OCI-LY1 (cell line): ENCODE measurements around the gene NBPF11.
"Not testable (repeated sequence)": the region's sequence is repeated elsewhere in the genome, so short reads cannot be mapped to it uniquely, and the experiment has no call there.

Source experiments
- H2AFZ ChIP-seq: fragments of 200-600 bp; sonication (generic), shearing (Covaris generic); 2 replicates; pipeline ENCODE4 v1.6.0; 2014; ENCODE audit warnings: antibody characterized with exemption, mild to moderate bottlenecking, low read length
- H3F3A ChIP-seq: fragments of 200-600 bp; sonication (generic), shearing (Covaris generic); 2 replicates; pipeline ENCODE4 v1.6.0; 2014; ENCODE audit warnings: mild to moderate bottlenecking, antibody characterized with exemption, low read length, moderate library complexity; ENCODE audit not compliant: insufficient read depth
- H3K27ac ChIP-seq: fragments of 200-600 bp; sonication (generic); 2 replicates; pipeline ENCODE4 v1.5.1; 2014; ENCODE audit warnings: low read length, mixed run types, mild to moderate bottlenecking, low read depth; ENCODE audit not compliant: poor library complexity, severe bottlenecking
- H3K27me3 ChIP-seq: fragments of 200-600 bp; sonication (generic); 2 replicates; pipeline ENCODE4 v1.6.0; 2014; ENCODE audit warnings: antibody characterized with exemption, mild to moderate bottlenecking, low read length, moderate library complexity; ENCODE audit not compliant: insufficient read depth
- H3K36me3 ChIP-seq: fragments of 200-600 bp; sonication (generic); 2 replicates; pipeline ENCODE4 v1.6.1; 2014; ENCODE audit warnings: mild to moderate bottlenecking, antibody characterized with exemption, low read length, moderate library complexity, mixed read lengths; ENCODE audit not compliant: insufficient read depth
- H3K4me1 ChIP-seq: fragments of 200-600 bp; sonication (generic); 2 replicates; pipeline ENCODE4 v1.5.1; 2014; ENCODE audit warnings: mild to moderate bottlenecking, low read length, moderate library complexity; ENCODE audit not compliant: insufficient read depth, severe bottlenecking
- H3K4me2 ChIP-seq: fragments of 200-600 bp; sonication (generic), shearing (Covaris generic); 2 replicates; pipeline ENCODE4 v1.6.1; 2014; ENCODE audit warnings: low read length
- H3K4me3 ChIP-seq: fragments of 200-600 bp; sonication (generic); 2 replicates; pipeline ENCODE4 v1.5.1; 2014; ENCODE audit warnings: low read length, low read depth, mild to moderate bottlenecking, mixed read lengths; ENCODE audit not compliant: poor library complexity, severe bottlenecking
- H3K79me2 ChIP-seq: fragments of 200-600 bp; shearing (Covaris generic); 2 replicates; pipeline ENCODE4 v1.6.1; 2016; ENCODE audit warnings: mixed run types, low read length, mixed read lengths; ENCODE audit not compliant: insufficient read depth
- H3K9ac ChIP-seq: fragments of 200-600 bp; sonication (generic), shearing (Covaris generic); 2 replicates; pipeline ENCODE4 v1.6.1; 2014; ENCODE audit warnings: mild to moderate bottlenecking, low read length, mixed read lengths
- H3K9me2 ChIP-seq: fragments of 200-600 bp; sonication (generic), shearing (Covaris generic); 2 replicates; pipeline ENCODE4 v1.6.1; 2014; ENCODE audit warnings: low read depth, mild to moderate bottlenecking, low read length, mixed read lengths
- H3K9me3 ChIP-seq: fragments of 200-600 bp; shearing (Covaris generic); 2 replicates; pipeline ENCODE4 v1.6.1; 2014; ENCODE audit warnings: low read length, mixed read lengths
- H4K20me1 ChIP-seq: fragments of 200-600 bp; sonication (generic), shearing (Covaris generic); 2 replicates; pipeline ENCODE4 v1.6.0; 2016; ENCODE audit warnings: mild to moderate bottlenecking, low read length; ENCODE audit not compliant: insufficient read depth
- EZH2 ChIP-seq: fragments of 200-600 bp; sonication (generic), shearing (Covaris generic); IDR thresholded peaks from 2 replicates; pipeline ENCODE4 v1.8.0; 2017; ENCODE audit warnings: borderline replicate concordance, mixed run types, mild to moderate bottlenecking, antibody characterized with exemption, low read length, moderate library complexity, mixed read lengths
- TF ChIP-seq, protein P1 (sequence below): fragments of 200-600 bp; sonication (generic), shearing (Covaris generic); IDR thresholded peaks from 2 replicates; pipeline ENCODE4 v1.5.1; 2017; ENCODE audit warnings: mild to moderate bottlenecking, antibody characterized with exemption, low read length, moderate library complexity, mixed read lengths

Gene NBPF11

DNA sequence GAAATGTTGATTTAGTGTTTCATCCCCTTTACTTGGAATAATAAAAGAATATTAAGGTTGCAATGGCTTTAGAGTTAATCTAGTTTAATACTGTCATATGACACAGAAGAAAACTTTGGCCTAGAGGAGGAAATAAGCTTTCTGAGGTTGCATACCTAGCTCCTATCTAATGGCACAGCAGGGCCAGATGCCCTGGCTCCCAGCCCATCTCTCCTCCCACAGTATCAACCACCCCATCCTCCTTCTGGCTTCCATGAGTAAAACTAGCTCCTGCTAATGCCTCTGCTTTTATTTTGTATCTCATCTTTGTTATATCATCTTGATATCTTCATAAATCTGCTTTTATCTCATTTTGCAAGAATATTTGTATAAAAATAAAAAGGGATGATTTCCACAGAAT lies 19.9 kb upstream of the NBPF11 start:
- not testable (repeated sequence) for H3K9me2 ChIP-seq, H3K27me3 ChIP-seq, H3K9me3 ChIP-seq, H3K36me3 ChIP-seq, H3K27ac ChIP-seq, H3K9ac ChIP-seq, H3K4me1 ChIP-seq, H3F3A ChIP-seq, H4K20me1 ChIP-seq, H3K4me3 ChIP-seq, H3K79me2 ChIP-seq, H3K4me2 ChIP-seq, H2AFZ ChIP-seq

DNA sequence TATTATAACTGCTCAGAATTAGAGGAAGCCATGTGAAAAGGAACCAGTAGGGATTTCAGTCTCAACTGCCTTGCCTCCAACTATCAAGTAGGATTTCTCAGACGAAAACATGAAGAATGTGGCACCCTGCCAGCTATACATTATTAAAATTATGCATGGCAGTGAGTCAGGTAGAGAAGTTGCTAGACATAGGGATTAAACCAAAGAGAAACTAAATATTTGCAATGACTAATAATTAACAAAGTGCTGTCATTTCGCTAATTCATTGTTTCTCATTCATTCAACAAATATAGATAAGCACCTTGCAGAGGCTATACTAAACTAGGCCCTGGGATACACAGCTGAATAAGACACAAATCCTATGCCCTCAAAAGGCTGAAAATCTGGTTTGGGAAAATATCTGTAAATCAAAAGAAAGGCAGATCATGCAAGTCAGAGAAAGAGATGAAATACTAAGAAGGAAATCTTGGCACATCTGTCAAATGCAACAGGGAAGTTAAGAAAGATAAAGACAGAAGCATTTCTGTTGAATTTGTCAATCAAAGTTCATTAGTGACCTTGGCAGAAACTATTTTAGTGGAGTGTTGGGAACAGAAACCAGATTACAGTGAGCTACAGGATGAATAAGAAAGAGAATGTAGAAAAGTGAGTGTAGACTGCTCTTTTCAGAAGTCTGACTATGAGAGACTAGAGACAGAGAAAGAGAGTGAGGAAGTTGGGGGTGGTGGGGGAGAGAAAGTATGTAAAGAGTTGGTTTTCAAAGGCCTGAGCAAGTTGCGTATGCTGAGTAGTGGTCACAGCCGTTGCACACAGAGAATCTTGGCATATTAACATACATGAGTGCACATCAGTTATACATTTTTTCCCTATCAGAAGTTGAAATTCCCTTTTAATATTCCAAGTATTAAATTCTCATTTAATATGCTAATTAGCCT lies 14.7 kb upstream of the NBPF11 start:
- Histone ChIP-seq H3K27ac (no peak overlapping the region), H4K20me1 (no peaks in the 10 kb centered on the region), H3K4me2 (no peak overlapping the region), H3K9me2 (no peaks in the 10 kb centered on the region), H2AFZ (no peak overlapping the region), H3K9ac (no peak overlapping the region), H3K4me1 (peaks cover 12% of the 10 kb centered on the region), H3K79me2 (no peaks in the 10 kb centered on the region), H3F3A (no peaks in the 10 kb centered on the region), H3K36me3 (no peaks in the 10 kb centered on the region), H3K9me3 (no peaks in the 10 kb centered on the region), H3K27me3 (no peaks in the 10 kb centered on the region), H3K4me3 (no peak overlapping the region)
- TF ChIP-seq, protein P1, sequence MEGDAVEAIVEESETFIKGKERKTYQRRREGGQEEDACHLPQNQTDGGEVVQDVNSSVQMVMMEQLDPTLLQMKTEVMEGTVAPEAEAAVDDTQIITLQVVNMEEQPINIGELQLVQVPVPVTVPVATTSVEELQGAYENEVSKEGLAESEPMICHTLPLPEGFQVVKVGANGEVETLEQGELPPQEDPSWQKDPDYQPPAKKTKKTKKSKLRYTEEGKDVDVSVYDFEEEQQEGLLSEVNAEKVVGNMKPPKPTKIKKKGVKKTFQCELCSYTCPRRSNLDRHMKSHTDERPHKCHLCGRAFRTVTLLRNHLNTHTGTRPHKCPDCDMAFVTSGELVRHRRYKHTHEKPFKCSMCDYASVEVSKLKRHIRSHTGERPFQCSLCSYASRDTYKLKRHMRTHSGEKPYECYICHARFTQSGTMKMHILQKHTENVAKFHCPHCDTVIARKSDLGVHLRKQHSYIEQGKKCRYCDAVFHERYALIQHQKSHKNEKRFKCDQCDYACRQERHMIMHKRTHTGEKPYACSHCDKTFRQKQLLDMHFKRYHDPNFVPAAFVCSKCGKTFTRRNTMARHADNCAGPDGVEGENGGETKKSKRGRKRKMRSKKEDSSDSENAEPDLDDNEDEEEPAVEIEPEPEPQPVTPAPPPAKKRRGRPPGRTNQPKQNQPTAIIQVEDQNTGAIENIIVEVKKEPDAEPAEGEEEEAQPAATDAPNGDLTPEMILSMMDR: no peak
- no peak for TF ChIP-seq EZH2

DNA sequence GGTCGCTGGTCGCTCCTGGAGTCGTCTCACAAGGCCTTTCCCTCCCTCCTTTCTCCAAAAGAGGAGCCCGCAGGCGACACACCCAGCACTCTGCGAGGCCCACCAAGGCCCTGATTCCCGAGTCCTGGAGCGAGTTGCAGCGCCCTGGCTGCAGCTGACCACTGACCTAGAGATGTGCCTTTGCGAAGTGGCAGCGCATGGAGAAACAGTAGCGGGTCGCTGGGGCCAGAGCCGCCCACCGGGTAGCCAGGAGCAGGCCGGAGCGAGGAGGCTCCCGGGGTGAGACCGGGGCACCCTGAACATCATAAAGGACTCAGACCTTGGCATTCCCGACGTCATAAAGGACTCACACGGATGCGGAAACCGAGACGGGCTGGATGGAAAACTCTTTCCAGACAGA lies 10.3 kb upstream of the NBPF11 start:
- Histone ChIP-seq H3K27ac (no peak overlapping the region), H3F3A (no peaks in the 10 kb centered on the region), H3K4me2 (no peak overlapping the region), H3K79me2 (no peaks in the 10 kb centered on the region), H3K36me3 (no peaks in the 10 kb centered on the region), H2AFZ (no peak overlapping the region), H4K20me1 (no peaks in the 10 kb centered on the region), H3K4me3 (no peak overlapping the region), H3K9ac (no peak overlapping the region), H3K9me3 (no peaks in the 10 kb centered on the region), H3K4me1 (peaks cover 12% of the 10 kb centered on the region), H3K27me3 (no peaks in the 10 kb centered on the region), H3K9me2 (no peaks in the 10 kb centered on the region)
- no peak for TF ChIP-seq EZH2
- TF ChIP-seq, protein P1: no peak
